Esophagus squamous epithelium (tissue), 5 donors: ENCODE measurements around the gene DNTTIP2. TPM values are rescaled to one million over a fixed set of nuclear protein-coding genes. Genes with fewer than 3 reads are reported as not detected.
"Not testable (repeated sequence)": the region's sequence is repeated elsewhere in the genome, so short reads cannot be mapped to it uniquely, and the experiment has no call there.

ENCODE experiments used
- DNase-seq: peaks from one replicate; lab custom pipeline; 2025; lab: John Stamatoyannopoulos, UW
- H3K27ac ChIP-seq, 4 donors: fragments of 200-600 bp; sonication (generic); one replicate each; pipeline ENCODE4 v1.5.1; 2016 to 2019; ENCODE audit warnings: mild to moderate bottlenecking in 1 of 4
- H3K27me3 ChIP-seq, 4 donors: fragments of 200-600 bp; sonication (generic); 1 replicate in 3 of 4; 2 replicates in 1 of 4; pipeline versions ENCODE4 v1.5.1 to v1.6.0; 2017 to 2021; ENCODE audit warnings: antibody characterized with exemption in 1 of 4
- H3K36me3 ChIP-seq, 3 donors: fragments of 200-600 bp; sonication (generic); one replicate each; pipeline ENCODE4 v1.5.1; 2016 to 2019
- H3K4me1 ChIP-seq, 3 donors: fragments of 200-600 bp; sonication (generic); one replicate each; pipeline ENCODE4 v1.5.1; 2017 to 2019
- H3K4me3 ChIP-seq, 4 donors: fragments of 200-600 bp; sonication (generic); 1 replicate in 3 of 4; 2 replicates in 1 of 4; pipeline ENCODE4 v1.5.1; 2016 to 2019; ENCODE audit warnings: mild to moderate bottlenecking in 2 of 4, moderate library complexity in 1 of 4
- H3K9me3 ChIP-seq, 3 donors: fragments of 200-600 bp; sonication (generic); one replicate each; pipeline ENCODE4 v1.5.1; 2016 to 2019
- CTCF ChIP-seq, 6 experiments: fragments of 450-650 bp in 4 of 6; fragments of 200-600 bp in 2 of 6; sonication (generic) in 2 of 6; IDR thresholded peaks; one replicate each; pipeline ENCODE4 v1.5.1; 2016 to 2019; ENCODE audit warnings: antibody characterized with exemption in 6 of 6, mild to moderate bottlenecking in 4 of 6, moderate library complexity in 4 of 6
- POLR2A ChIP-seq, 4 donors: fragments of 450-650 bp; IDR thresholded peaks; one replicate each; pipeline ENCODE4 v1.6.1; 2017; ENCODE audit warnings: antibody characterized with exemption in 4 of 4, mild to moderate bottlenecking in 4 of 4, moderate library complexity in 3 of 4
- WGBS, 2 donors: methylation state at CpG; one replicate each; pipeline ENCODE4 v1.1.5; 2018; 5-methylcytosine and 5-hydroxymethylcytosine counted together
- intact Hi-C: fragments of 100-400 bp; cut with DNase I; formaldehyde crosslinking; loops from one replicate; pipeline ENCODE4 v1.15.0; 2022
- total RNA-seq, 4 donors: library from RNA; depleted of rRNA; stranded (reverse); fragments of >200 nt; gene quantifications; one replicate each; pipeline ENCODE4 v1.1.0, GENCODE V29; 2016
- donor health status: DM: yes; HTN: yes; CAD: no.

DNTTIP2 gene
- total RNA-seq, 4 donors from 2014 or later: 20.8 to 42.2 (median 35.7) TPM

- H3K27ac ChIP-seq: no peak overlapping the region
Measured at GRCh38 chr1:93851327-93851712, 27.7 kb downstream of the DNTTIP2 start.

GRCh38 chr1:93850687-93851326, 28.2 kb downstream of the DNTTIP2 start:
- peaks cover 3 to 13% (median 6%) of the 10 kb centered on the region in 3 donors for H3K4me1 ChIP-seq
- H3K27ac ChIP-seq, H3K36me3 ChIP-seq, H3K9me3 ChIP-seq, H3K27me3 ChIP-seq, DNase-seq, intact Hi-C loops, H3K4me3 ChIP-seq: not testable (repeated sequence)
- TF ChIP-seq CTCF (IDR thresholded peaks at IDR 0.05): peak in 5 of 6 experiments; percentile 25 to 73 (median 57)
- 38 to 40% methylated on average over 10 of the region's 10 CpGs for WGBS, 2 donors

More at GRCh38 chr1:93851327-93851712, 27.7 kb downstream of the DNTTIP2 start:
- TF ChIP-seq CTCF (IDR thresholded peaks at IDR 0.05) (no peak), POLR2A (IDR thresholded peaks at IDR 0.05) (no peak)
- Histone ChIP-seq H3K4me3 (no peak overlapping the region), H3K27me3 (no peaks in the 10 kb centered on the region), H3K36me3 (no peaks in the 10 kb centered on the region), H3K4me1 (peaks cover 0 to 9% (median 6%) of the 10 kb centered on the region in 3 donors), H3K9me3 (no peaks in the 10 kb centered on the region)
- intact Hi-C loops: no loop called here
- no peak for DNase-seq

- Histone ChIP-seq H3K4me3 (peak overlapping the region; percentile 68 to 89 (median 77)), H3K27me3 (no peaks in the 10 kb centered on the region), H3K36me3 (no peaks in the 10 kb centered on the region), H3K4me1 (peaks cover 7 to 33% (median 15%) of the 10 kb centered on the region in 3 donors), H3K27ac (peak overlapping the region; percentile 96 to 99 (median 98)), H3K9me3 (no peaks in the 10 kb centered on the region)
- intact Hi-C loops: no loop called here
- no peak for DNase-seq
- WGBS, 2 donors: 46 to 55% methylated on average over 4 of the region's 4 CpGs
- TF ChIP-seq CTCF (IDR thresholded peaks at IDR 0.05): no peak
- TF ChIP-seq POLR2A (IDR thresholded peaks at IDR 0.05): no peak
Measured at GRCh38 chr1:93848350-93848883, 30.6 kb downstream of the DNTTIP2 start.

GRCh38 chr1:93847811-93848288, 31.2 kb downstream of the DNTTIP2 start:
- intact Hi-C loops: no loop called here
- Histone ChIP-seq H3K4me3 (peak overlapping the region; percentile 68 to 89 (median 77)), H3K9me3 (no peaks in the 10 kb centered on the region), H3K4me1 (peaks cover 7 to 33% (median 15%) of the 10 kb centered on the region in 3 donors), H3K36me3 (no peaks in the 10 kb centered on the region), H3K27ac (peak overlapping the region; percentile 96 to 99 (median 98)), H3K27me3 (no peaks in the 10 kb centered on the region)
- TF ChIP-seq CTCF (IDR thresholded peaks at IDR 0.05) (no peak), POLR2A (IDR thresholded peaks at IDR 0.05) (peak in 1 of 4 donors; percentile 28)
- 0% methylated on average over 3 to 7 of the region's 36 CpGs for WGBS, 2 donors
- no peak for DNase-seq
